DOHH2 (cell line): ENCODE data around the gene PRG2.

ENCODE experiments used
- H3F3A ChIP-seq: fragments of 200-600 bp; sonication (generic), shearing (Covaris generic); 2 replicates; pipeline ENCODE4 v1.6.0; 2016; ENCODE audit warnings: antibody characterized with exemption, mild to moderate bottlenecking; ENCODE audit not compliant: control insufficient read depth, insufficient read depth
- H3K27ac ChIP-seq: fragments of 200-600 bp; sonication (generic); 2 replicates; pipeline ENCODE4 v1.5.1; 2014; ENCODE audit warnings: low read depth, mild to moderate bottlenecking, low read length, moderate library complexity
- H3K27me3 ChIP-seq: fragments of 200-600 bp; sonication (generic); 2 replicates; pipeline ENCODE4 v1.6.1; 2014; ENCODE audit warnings: mild to moderate bottlenecking, low read length, mixed read lengths; ENCODE audit not compliant: control insufficient read depth
- H3K36me3 ChIP-seq: fragments of 200-600 bp; sonication (generic); 2 replicates; pipeline ENCODE4 v1.6.1; 2014; ENCODE audit warnings: mild to moderate bottlenecking, low read length, moderate library complexity, mixed read lengths; ENCODE audit not compliant: control insufficient read depth
- H3K4me1 ChIP-seq: fragments of 200-600 bp; sonication (generic); 2 replicates; pipeline ENCODE4 v1.6.1; 2014; ENCODE audit warnings: mild to moderate bottlenecking, low read length, mixed read lengths; ENCODE audit not compliant: control insufficient read depth
- H3K4me2 ChIP-seq: fragments of 200-600 bp; sonication (generic); 2 replicates; pipeline ENCODE4 v1.6.0; 2014; ENCODE audit warnings: mild to moderate bottlenecking, low read length, moderate library complexity
- H3K4me3 ChIP-seq: fragments of 200-600 bp; sonication (generic); 2 replicates; pipeline ENCODE4 v1.5.1; 2014; ENCODE audit warnings: mild to moderate bottlenecking, low read length, mixed read lengths
- H3K79me2 ChIP-seq: fragments of 200-600 bp; sonication (generic); 2 replicates; pipeline ENCODE4 v1.6.1; 2014; ENCODE audit warnings: mild to moderate bottlenecking, low read length, mixed read lengths; ENCODE audit not compliant: control insufficient read depth
- H3K9me2 ChIP-seq: fragments of 200-600 bp; sonication (generic); replicated peaks from 2 replicates; pipeline ENCODE4 v1.6.1; 2014; ENCODE audit warnings: mild to moderate bottlenecking, low read length, mixed read lengths; ENCODE audit not compliant: control insufficient read depth
- H3K9me3 ChIP-seq: fragments of 200-600 bp; sonication (generic); 2 replicates; pipeline ENCODE4 v1.6.1; 2014; ENCODE audit warnings: antibody characterized with exemption, low read length, mixed read lengths; ENCODE audit not compliant: control insufficient read depth, insufficient read depth
- H4K20me1 ChIP-seq: fragments of 200-600 bp; sonication (generic); 2 replicates; pipeline ENCODE4 v1.6.0; 2014; ENCODE audit warnings: low read depth, mild to moderate bottlenecking, antibody characterized with exemption, low read length, moderate library complexity; ENCODE audit not compliant: control insufficient read depth, insufficient read depth
- EZH2phosphoT487 ChIP-seq: fragments of 200-600 bp; sonication (generic); IDR thresholded peaks from 2 replicates; pipeline ENCODE4 v1.6.1; 2017; ENCODE audit warnings: borderline replicate concordance, mild to moderate bottlenecking, antibody characterized with exemption, low read length, moderate library complexity, mixed read lengths
- TF ChIP-seq, protein P1 (sequence below): fragments of 200-600 bp; sonication (generic); IDR thresholded peaks from one replicate; pipeline ENCODE4 v1.5.1; 2014; ENCODE audit warnings: antibody characterized with exemption, mild to moderate bottlenecking, low read depth, low read length; ENCODE audit not compliant: poor library complexity, severe bottlenecking

The PRG2 gene

DNA sequence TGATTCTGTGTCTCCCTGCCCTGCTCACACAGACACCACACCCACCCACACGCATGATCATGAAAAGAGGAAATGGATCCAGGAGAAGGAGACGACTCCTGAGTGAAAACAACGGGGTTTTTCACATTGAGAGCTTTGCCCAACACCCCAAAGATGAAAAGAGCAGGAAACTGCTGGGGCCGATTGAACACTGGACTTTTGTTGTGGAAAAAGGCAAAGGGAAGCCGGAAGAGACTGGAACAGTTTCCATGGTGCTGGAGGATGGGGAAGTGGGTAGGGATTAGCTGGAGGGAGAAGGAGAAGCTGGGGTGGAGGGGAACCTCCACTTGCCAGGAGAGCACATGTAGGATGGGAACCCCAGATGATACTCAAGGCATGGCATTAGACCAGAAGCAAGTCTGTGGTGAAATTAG is 41.7 kb upstream of the PRG2 start:
- Histone ChIP-seq H3K79me2 (no peaks in the 10 kb centered on the region), H3F3A (no peaks in the 10 kb centered on the region), H3K4me1 (peaks cover 6% of the 10 kb centered on the region), H3K36me3 (no peaks in the 10 kb centered on the region), H4K20me1 (no peaks in the 10 kb centered on the region), H3K9me2 (no peaks in the 10 kb centered on the region), H3K9me3 (no peaks in the 10 kb centered on the region), H3K27ac (no peak overlapping the region), H3K4me3 (no peak overlapping the region), H3K27me3 (no peaks in the 10 kb centered on the region; the same call in 1 of the 2 replicates), H3K4me2 (no peak overlapping the region)
- no peak for TF ChIP-seq EZH2phosphoT487
- TF ChIP-seq, protein P1, sequence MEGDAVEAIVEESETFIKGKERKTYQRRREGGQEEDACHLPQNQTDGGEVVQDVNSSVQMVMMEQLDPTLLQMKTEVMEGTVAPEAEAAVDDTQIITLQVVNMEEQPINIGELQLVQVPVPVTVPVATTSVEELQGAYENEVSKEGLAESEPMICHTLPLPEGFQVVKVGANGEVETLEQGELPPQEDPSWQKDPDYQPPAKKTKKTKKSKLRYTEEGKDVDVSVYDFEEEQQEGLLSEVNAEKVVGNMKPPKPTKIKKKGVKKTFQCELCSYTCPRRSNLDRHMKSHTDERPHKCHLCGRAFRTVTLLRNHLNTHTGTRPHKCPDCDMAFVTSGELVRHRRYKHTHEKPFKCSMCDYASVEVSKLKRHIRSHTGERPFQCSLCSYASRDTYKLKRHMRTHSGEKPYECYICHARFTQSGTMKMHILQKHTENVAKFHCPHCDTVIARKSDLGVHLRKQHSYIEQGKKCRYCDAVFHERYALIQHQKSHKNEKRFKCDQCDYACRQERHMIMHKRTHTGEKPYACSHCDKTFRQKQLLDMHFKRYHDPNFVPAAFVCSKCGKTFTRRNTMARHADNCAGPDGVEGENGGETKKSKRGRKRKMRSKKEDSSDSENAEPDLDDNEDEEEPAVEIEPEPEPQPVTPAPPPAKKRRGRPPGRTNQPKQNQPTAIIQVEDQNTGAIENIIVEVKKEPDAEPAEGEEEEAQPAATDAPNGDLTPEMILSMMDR: no peak

DNA sequence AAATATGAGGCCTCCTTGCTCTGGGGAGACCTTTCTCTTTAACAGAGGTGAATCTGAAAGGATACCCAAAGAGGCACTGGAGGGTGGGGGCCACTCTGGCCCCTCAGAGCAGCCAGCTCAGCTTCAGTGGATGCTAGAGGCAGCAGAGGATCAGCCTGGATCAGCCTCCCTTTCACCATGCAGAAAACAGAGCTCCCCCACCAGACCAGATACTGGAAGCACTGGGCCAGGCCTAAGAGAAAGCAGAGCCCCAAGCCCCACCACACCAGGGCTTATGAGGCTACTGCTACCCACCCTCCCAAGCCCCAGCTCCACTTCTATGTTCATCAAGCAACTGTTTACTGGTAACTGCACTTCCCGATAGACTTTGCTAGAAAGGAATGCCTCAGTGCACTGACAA is 40.5 kb upstream of the PRG2 start:
- no peak overlapping the region for H3K4me3 ChIP-seq
- peaks cover 8% of the 10 kb centered on the region for H3K36me3 ChIP-seq
- H4K20me1 ChIP-seq: no peaks in the 10 kb centered on the region
- no peaks in the 10 kb centered on the region for H3K9me2 ChIP-seq
- H3K9me3 ChIP-seq: no peaks in the 10 kb centered on the region
- H3K4me1 ChIP-seq: peaks cover 11% of the 10 kb centered on the region
- H3K79me2 ChIP-seq: peaks cover 10% of the 10 kb centered on the region
- H3K27me3 ChIP-seq: no peaks in the 10 kb centered on the region; the same call in 1 of the 2 replicates
- H3K27ac ChIP-seq: no peak overlapping the region
- H3K4me2 ChIP-seq: no peak overlapping the region
- no peak for TF ChIP-seq EZH2phosphoT487
- TF ChIP-seq, protein P1: no peak
- no peaks in the 10 kb centered on the region for H3F3A ChIP-seq

DNA sequence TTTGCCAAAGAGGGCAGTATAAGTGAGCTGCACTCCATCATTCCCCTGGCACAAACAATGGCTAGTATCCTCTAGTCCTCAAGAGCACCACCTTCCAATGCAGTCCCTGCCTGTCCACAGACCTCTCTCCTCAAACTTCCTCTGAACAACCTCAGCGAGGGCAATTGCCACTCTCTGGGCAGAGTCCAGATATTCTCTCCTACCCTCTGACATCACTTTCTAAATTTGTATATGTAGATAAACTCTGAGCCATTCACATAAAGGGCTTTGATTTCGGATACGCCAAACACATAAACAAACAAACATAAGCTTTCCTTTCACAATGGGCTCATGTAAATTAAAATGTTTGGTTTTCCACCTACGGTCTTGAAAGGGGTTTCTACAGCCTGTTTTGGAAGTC is 39.5 kb upstream of the PRG2 start:
- no peaks in the 10 kb centered on the region for H3F3A ChIP-seq
- no peaks in the 10 kb centered on the region for H3K9me2 ChIP-seq
- H3K27ac ChIP-seq: no peak overlapping the region
- H3K4me3 ChIP-seq: no peak overlapping the region
- H4K20me1 ChIP-seq: no peaks in the 10 kb centered on the region
- H3K36me3 ChIP-seq: peaks cover 18% of the 10 kb centered on the region
- peaks cover 20% of the 10 kb centered on the region for H3K79me2 ChIP-seq
- no peaks in the 10 kb centered on the region; the same call in 1 of the 2 replicates for H3K27me3 ChIP-seq
- H3K4me1 ChIP-seq: peaks cover 20% of the 10 kb centered on the region
- TF ChIP-seq, protein P1: no peak
- TF ChIP-seq EZH2phosphoT487: no peak
- no peaks in the 10 kb centered on the region for H3K9me3 ChIP-seq
- no peak overlapping the region for H3K4me2 ChIP-seq

DNA sequence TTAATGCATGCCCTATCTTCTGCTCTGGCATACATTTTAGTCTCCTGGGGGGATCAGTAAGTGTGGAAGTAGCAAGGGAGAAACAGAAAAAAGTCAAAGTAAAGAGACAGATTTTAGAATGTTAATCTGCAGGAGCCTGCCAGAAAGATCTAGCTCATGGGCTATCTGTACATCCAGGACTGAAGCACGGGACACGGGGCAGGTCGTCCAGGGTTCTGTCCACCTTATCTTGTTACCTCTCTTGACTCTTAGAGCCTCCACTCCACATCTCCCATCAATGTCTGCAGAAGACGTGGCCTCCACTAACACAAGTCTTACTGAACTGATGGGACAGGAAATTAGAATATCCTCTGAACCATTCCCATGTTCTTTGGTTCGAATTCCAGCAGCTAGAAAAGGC is 38.2 kb upstream of the PRG2 start:
- Histone ChIP-seq H3K9me2 (no peaks in the 10 kb centered on the region), H3K9me3 (no peaks in the 10 kb centered on the region), H3K4me2 (no peak overlapping the region), H3K4me1 (peaks cover 33% of the 10 kb centered on the region), H3K79me2 (peaks cover 33% of the 10 kb centered on the region), H4K20me1 (peaks cover 10% of the 10 kb centered on the region), H3F3A (no peaks in the 10 kb centered on the region), H3K27me3 (no peaks in the 10 kb centered on the region), H3K36me3 (peaks cover 31% of the 10 kb centered on the region), H3K4me3 (no peak overlapping the region), H3K27ac (no peak overlapping the region)
- no peak for TF ChIP-seq EZH2phosphoT487
- TF ChIP-seq, protein P1: no peak
